Right lobe of liver (tissue), 4 donors: ENCODE measurements around the gene SGPP2.

Experiments used
- CTCF ChIP-seq, 4 donors: fragments of 200-600 bp in 3 of 4; fragments of 450-650 bp in 1 of 4; IDR thresholded peaks; one replicate each; pipeline versions ENCODE4 v1.5.1 to v1.8.0; 2016 to 2022; ENCODE audit warnings: antibody characterized with exemption in 4 of 4, mild to moderate bottlenecking in 2 of 4
- POLR2A ChIP-seq: fragments of 450-650 bp; IDR thresholded peaks from one replicate; pipeline ENCODE4 v1.6.1; 2017; ENCODE audit warnings: antibody characterized with exemption, mild to moderate bottlenecking
- donor health status: DM: no; HTN: no; CAD: no.
- donor health status: DM: no; HTN: no; CAD: no.
- donor health status: DM: no; HTN: yes; CAD: no.

GRCh38 chr2:222603501-222603900, 179.2 kb downstream of the SGPP2 start:
- TF ChIP-seq POLR2A (no peak), CTCF (IDR thresholded peaks at IDR 0.05) (no peak)
